Spleen (tissue), 11 donors: ENCODE data around the gene DLG2. TPM values are rescaled to one million over a fixed set of nuclear protein-coding genes. Genes with fewer than 3 reads are reported as not detected.

ENCODE experiments used
- DNase-seq: peaks from one replicate; pipeline ENCODE4 v3.0.0-alpha.2; 2020
- H3K27ac ChIP-seq, 8 donors: fragments of 200-600 bp; sonication (generic) in 7 of 8; 1 replicate in 4 of 8; 2 replicates in 4 of 8; pipeline versions ENCODE4 v1.5.0 to v1.8.0; 2016 to 2021; ENCODE audit warnings: inconsistent platforms in 4 of 8, mild to moderate bottlenecking in 4 of 8, moderate library complexity in 1 of 8
- H3K27me3 ChIP-seq, 7 donors: fragments of 200-600 bp; sonication (generic) in 6 of 7; replicated peaks in 1 of 7; 1 replicate in 4 of 7; 2 replicates in 3 of 7; pipeline versions ENCODE4 v1.5.0 to v1.8.0; 2016 to 2021; ENCODE audit warnings: inconsistent platforms in 3 of 7, mild to moderate bottlenecking in 1 of 7
- H3K36me3 ChIP-seq, 6 donors: fragments of 200-600 bp; sonication (generic) in 5 of 6; 1 replicate in 4 of 6; 2 replicates in 2 of 6; pipeline versions ENCODE4 v1.5.0 to v1.8.0; 2016 to 2021; ENCODE audit warnings: inconsistent platforms in 2 of 6
- H3K4me1 ChIP-seq, 6 donors: fragments of 200-600 bp; sonication (generic) in 5 of 6; 1 replicate in 3 of 6; 2 replicates in 3 of 6; pipeline versions ENCODE4 v1.5.0 to v1.8.0; 2016 to 2021; ENCODE audit warnings: inconsistent platforms in 3 of 6
- H3K4me3 ChIP-seq, 8 donors: fragments of 200-600 bp; sonication (generic) in 7 of 8; 1 replicate in 4 of 8; 2 replicates in 4 of 8; pipeline versions ENCODE4 v1.5.0 to v1.8.0; 2016 to 2021; ENCODE audit warnings: inconsistent platforms in 4 of 8, mild to moderate bottlenecking in 4 of 8, moderate library complexity in 2 of 8
- H3K9me3 ChIP-seq, 8 donors: fragments of 200-600 bp; sonication (generic) in 7 of 8; 1 replicate in 4 of 8; 2 replicates in 4 of 8; pipeline versions ENCODE4 v1.5.0 to v1.8.0; 2016 to 2021; ENCODE audit warnings: inconsistent platforms in 4 of 8
- POLR2A ChIP-seq, 3 donors: fragments of 450-650 bp; IDR thresholded peaks; one replicate each; pipeline ENCODE4 v1.5.1; 2017; ENCODE audit warnings: antibody characterized with exemption in 3 of 3, mild to moderate bottlenecking in 1 of 3
- POLR2AphosphoS5 ChIP-seq, 3 donors: sonication (generic); formaldehyde crosslinking; IDR thresholded peaks; one replicate each; pipeline ENCODE4 v1.5.1; 2017; ENCODE audit warnings: antibody characterized with exemption in 3 of 3
- WGBS, 5 donors: extraction: QIAGEN DNeasy Blood & Tissue Kit in 3 of 5; methylation state at CpG; one replicate each; pipeline versions ENCODE4 v1.1.5 to v1.1.7; 2013 to 2018; 5-methylcytosine and 5-hydroxymethylcytosine counted together
- intact Hi-C: fragments of 100-400 bp; cut with DNase I; formaldehyde crosslinking; loops from one replicate; pipeline ENCODE4 v1.15.0; 2023; ENCODE audit warnings: low total_unique reads
- polyA plus RNA-seq, 3 donors: library from polyadenylated mRNA; stranded (reverse); fragments of 200-250 nt; gene quantifications; one replicate each; pipeline ENCODE4 v1.2.1, GENCODE V29; 2013
- total RNA-seq, 7 donors: library from RNA; depleted of rRNA in 3 of 7; stranded (reverse); fragments of >200 nt in 3 of 7; fragmentation: NEBNext Ultra II Directional in 4 of 7; extraction: Animal tissue kit (Norgen Biotek cat#: 25700) in 4 of 7; gene quantifications; one replicate each; pipeline versions ENCODE4 v1.1.0 to v1.2.1, GENCODE V29; 2016 to 2021
- TF ChIP-seq, protein P1 (sequence below), 11 experiments: fragments of 200-600 bp in 7 of 11; fragments of 450-650 bp in 4 of 11; sonication (generic) in 4 of 11; IDR thresholded peaks in 8 of 11; conservative IDR thresholded peaks in 3 of 11; 1 replicate in 7 of 11; 2 replicates in 4 of 11; pipeline versions ENCODE4 v1.4.0 to v1.8.0; 2016 to 2021; ENCODE audit warnings: antibody characterized with exemption in 11 of 11, inconsistent platforms in 4 of 11, mild to moderate bottlenecking in 1 of 11
- donor health status: healthy with polysubstance abuse.
- donor health status: DM: no; HTN: no; CAD: no; lungs with moderate emphysema.
- donor health status: DM: no; HTN: no; CAD: no.
- donor health status: Bipolar disorder and iron deficiency.
- donor health status: healthy.
- donor health status: DM: no; HTN: no; CAD: no.
- donor health status: DM: yes; HTN: yes; CAD: no.

The DLG2 gene
- total and polyA plus RNA-seq, 10 donors, result 0.43 to 12.7 (median 7.9) TPM

DNA sequence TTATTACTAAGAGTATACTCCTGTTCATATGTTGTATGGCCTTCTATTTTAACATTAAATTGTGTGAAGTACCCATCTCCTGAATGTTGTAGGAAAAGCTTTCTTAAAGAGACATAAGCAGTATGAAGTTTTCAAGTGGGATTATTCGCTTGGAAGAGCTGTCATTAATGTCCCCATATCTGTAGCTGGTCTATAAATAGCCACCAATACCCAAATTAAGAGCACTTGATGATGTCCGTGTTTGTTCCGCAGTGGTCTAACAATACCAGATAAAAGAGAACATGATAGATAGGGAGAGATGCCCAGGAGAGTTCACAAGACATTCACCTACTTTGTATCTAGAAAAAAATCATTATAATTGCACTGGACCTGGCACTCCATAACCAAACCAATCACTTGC, 527.6 kb downstream of the DLG2 start:
- Histone ChIP-seq H3K4me3 (no peak overlapping the region), H3K4me1 (no peaks in the 10 kb centered on the region), H3K27me3 (no peaks in the 10 kb centered on the region), H3K36me3 (no peaks in the 10 kb centered on the region), H3K9me3 (peaks cover 0 to 42% (median 29%) of the 10 kb centered on the region in 8 donors), H3K27ac (no peak overlapping the region)
- DNase-seq, result no peak
- intact Hi-C loops, result no loop called here
- WGBS, 5 donors, result 79 to 92% (median 83%) methylated on average over 3 of the region's 3 CpGs
- TF ChIP-seq POLR2AphosphoS5 (IDR thresholded peaks at IDR 0.05), result no peak
- TF ChIP-seq, protein P1, sequence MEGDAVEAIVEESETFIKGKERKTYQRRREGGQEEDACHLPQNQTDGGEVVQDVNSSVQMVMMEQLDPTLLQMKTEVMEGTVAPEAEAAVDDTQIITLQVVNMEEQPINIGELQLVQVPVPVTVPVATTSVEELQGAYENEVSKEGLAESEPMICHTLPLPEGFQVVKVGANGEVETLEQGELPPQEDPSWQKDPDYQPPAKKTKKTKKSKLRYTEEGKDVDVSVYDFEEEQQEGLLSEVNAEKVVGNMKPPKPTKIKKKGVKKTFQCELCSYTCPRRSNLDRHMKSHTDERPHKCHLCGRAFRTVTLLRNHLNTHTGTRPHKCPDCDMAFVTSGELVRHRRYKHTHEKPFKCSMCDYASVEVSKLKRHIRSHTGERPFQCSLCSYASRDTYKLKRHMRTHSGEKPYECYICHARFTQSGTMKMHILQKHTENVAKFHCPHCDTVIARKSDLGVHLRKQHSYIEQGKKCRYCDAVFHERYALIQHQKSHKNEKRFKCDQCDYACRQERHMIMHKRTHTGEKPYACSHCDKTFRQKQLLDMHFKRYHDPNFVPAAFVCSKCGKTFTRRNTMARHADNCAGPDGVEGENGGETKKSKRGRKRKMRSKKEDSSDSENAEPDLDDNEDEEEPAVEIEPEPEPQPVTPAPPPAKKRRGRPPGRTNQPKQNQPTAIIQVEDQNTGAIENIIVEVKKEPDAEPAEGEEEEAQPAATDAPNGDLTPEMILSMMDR (IDR thresholded peaks at IDR 0.05 in 8 of 11, conservative IDR thresholded peaks at IDR 0.05 in 3 of 11), result no peak
- TF ChIP-seq POLR2A (IDR thresholded peaks at IDR 0.05), result no peak

DNA sequence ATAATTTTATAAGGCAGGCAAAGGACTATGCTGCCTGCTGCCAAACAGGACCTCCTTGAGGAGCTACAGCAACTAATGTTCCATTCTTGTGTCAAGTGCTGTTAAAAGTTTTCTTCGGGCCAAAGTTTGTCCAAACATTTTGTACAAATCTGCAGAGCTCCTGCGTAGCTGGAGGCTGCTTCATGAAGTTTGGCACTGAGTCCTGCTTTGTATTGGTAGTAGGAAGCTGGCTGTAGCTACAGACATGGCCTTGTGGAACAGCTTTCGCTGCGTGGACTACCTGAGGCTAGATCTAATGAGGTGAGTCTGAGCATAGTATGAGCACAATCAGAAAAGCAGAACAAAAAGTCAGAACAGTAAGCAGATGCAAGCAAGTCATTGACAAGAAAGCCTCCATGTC, 528.1 kb downstream of the DLG2 start:
- TF ChIP-seq POLR2A (IDR thresholded peaks at IDR 0.05), result no peak
- TF ChIP-seq, protein P1 (IDR thresholded peaks at IDR 0.05 in 8 of 11, conservative IDR thresholded peaks at IDR 0.05 in 3 of 11), result no peak
- no peak for TF ChIP-seq POLR2AphosphoS5 (IDR thresholded peaks at IDR 0.05)
- intact Hi-C loops, result no loop called here
- Histone ChIP-seq H3K4me1 (no peaks in the 10 kb centered on the region), H3K9me3 (peaks cover 0 to 42% (median 29%) of the 10 kb centered on the region in 8 donors), H3K27ac (no peak overlapping the region), H3K4me3 (no peak overlapping the region), H3K36me3 (no peaks in the 10 kb centered on the region), H3K27me3 (no peaks in the 10 kb centered on the region)
- WGBS, 5 donors, result 56 to 74% (median 67%) methylated on average over 4 of the region's 4 CpGs
- DNase-seq, result no peak

DNA sequence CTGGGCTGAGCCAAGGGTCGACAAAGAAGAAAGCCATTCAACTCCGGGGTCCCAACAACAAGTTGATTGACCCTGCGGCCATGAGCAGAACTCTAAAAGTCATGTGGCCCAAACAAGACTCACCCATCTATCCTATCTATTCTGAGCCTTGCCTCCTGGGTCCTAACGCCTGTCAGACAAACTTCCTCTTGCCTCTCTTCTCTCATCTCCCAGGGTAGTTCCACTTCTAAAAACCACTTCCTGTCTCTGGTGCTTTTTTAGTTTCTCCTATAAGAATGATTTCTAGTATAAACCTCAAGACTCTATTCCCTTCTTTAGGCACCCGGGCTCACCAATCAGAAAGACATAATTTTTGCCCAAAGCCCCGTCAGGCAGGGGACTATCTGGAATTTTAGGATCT, 530.2 kb downstream of the DLG2 start:
- no peaks in the 10 kb centered on the region for H3K4me1 ChIP-seq
- 63 to 74% (median 72%) methylated on average over 6 of the region's 6 CpGs for WGBS, 5 donors
- H3K27ac ChIP-seq, result no peak overlapping the region
- no peak overlapping the region for H3K4me3 ChIP-seq
- peaks cover 0 to 39% (median 14%) of the 10 kb centered on the region in 8 donors for H3K9me3 ChIP-seq
- intact Hi-C loops, result no loop called here
- no peak for DNase-seq
- H3K36me3 ChIP-seq, result no peaks in the 10 kb centered on the region
- no peaks in the 10 kb centered on the region for H3K27me3 ChIP-seq
- TF ChIP-seq, protein P1 (IDR thresholded peaks at IDR 0.05 in 8 of 11, conservative IDR thresholded peaks at IDR 0.05 in 3 of 11), result no peak
- TF ChIP-seq POLR2AphosphoS5 (IDR thresholded peaks at IDR 0.05) (no peak), POLR2A (IDR thresholded peaks at IDR 0.05) (no peak)

DNA sequence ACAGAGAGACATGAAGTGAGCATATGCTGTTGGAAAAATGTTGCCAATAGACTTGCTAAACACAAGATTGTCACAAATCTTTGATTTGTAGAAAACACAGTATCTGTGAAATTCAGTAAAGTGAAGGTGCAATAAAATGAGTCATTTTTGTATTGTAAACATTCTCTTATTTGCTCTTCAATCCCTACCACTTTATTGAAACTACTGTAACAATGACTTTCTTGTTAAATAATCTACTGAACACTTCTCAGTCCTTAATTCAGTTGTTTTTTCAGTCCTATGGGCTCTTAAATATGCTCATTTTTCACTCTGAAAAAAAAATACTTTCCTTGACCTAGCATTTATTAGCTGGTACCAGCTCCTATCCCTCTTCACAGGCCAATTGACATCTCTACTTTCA, 531.9 kb downstream of the DLG2 start:
- no peaks in the 10 kb centered on the region for H3K36me3 ChIP-seq
- H3K27me3 ChIP-seq, result no peaks in the 10 kb centered on the region
- intact Hi-C loops, result no loop called here
- TF ChIP-seq POLR2AphosphoS5 (IDR thresholded peaks at IDR 0.05), result no peak
- no peak for DNase-seq
- H3K9me3 ChIP-seq, result peaks cover 0 to 45% (median 15%) of the 10 kb centered on the region in 8 donors
- H3K27ac ChIP-seq, result no peak overlapping the region
- H3K4me3 ChIP-seq, result no peak overlapping the region
- no peaks in the 10 kb centered on the region for H3K4me1 ChIP-seq

DNA sequence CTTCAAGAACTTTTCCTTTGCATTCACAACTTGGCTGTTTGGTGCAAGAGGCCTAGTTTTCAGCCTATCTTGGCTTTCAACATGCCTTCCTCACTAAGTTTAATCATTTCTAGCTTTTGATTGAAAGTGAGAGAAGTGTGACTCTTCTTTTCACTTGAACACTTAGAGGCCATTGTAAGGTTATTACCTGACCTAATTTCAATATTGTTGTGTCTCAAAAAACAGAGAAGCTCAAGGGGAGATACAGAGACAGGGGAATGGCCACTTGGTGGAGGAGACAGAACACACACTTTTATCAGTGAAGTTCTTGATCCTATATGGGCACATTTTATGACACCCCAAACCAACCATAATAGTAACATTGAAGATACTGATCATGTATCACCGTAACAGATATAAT, 532.3 kb downstream of the DLG2 start:
- no peak overlapping the region for H3K27ac ChIP-seq
- 83 to 96% (median 87%) methylated on average over 1 of the region's 1 CpG for WGBS, 5 donors
- no peak for DNase-seq
- no peaks in the 10 kb centered on the region for H3K36me3 ChIP-seq
- H3K4me3 ChIP-seq, result no peak overlapping the region
- peaks cover 0 to 47% (median 15%) of the 10 kb centered on the region in 8 donors for H3K9me3 ChIP-seq
- no peaks in the 10 kb centered on the region for H3K4me1 ChIP-seq
- TF ChIP-seq, protein P1 (IDR thresholded peaks at IDR 0.05 in 8 of 11, conservative IDR thresholded peaks at IDR 0.05 in 3 of 11), result no peak
- TF ChIP-seq POLR2A (IDR thresholded peaks at IDR 0.05) (no peak), POLR2AphosphoS5 (IDR thresholded peaks at IDR 0.05) (no peak)
- intact Hi-C loops, result no loop called here
- no peaks in the 10 kb centered on the region for H3K27me3 ChIP-seq
